DOHH2 (cell line): ENCODE results near the gene IGSF10.

Source experiments
- CTCF ChIP-seq: fragments of 200-600 bp; sonication (generic); IDR thresholded peaks from one replicate; pipeline ENCODE4 v1.5.1; 2014; ENCODE audit warnings: antibody characterized with exemption, mild to moderate bottlenecking, low read depth, low read length; ENCODE audit not compliant: poor library complexity, severe bottlenecking
- EZH2phosphoT487 ChIP-seq: fragments of 200-600 bp; sonication (generic); IDR thresholded peaks from 2 replicates; pipeline ENCODE4 v1.6.1; 2017; ENCODE audit warnings: borderline replicate concordance, mild to moderate bottlenecking, antibody characterized with exemption, low read length, moderate library complexity, mixed read lengths

GRCh38 chr3:151503074-151503473, 42.2 kb upstream of the IGSF10 start:
- TF ChIP-seq CTCF (no peak), EZH2phosphoT487 (no peak)
